KOPT-K1 (cell line): Measurements from ENCODE around the gene C11orf86.
"Not testable (repeated sequence)": the region's sequence is repeated elsewhere in the genome, so short reads cannot be mapped to it uniquely, and the experiment has no call there.

ENCODE experiments used
- H3K27ac ChIP-seq: fragments of 200-600 bp; sonication (generic); 2 replicates; pipeline ENCODE4 v1.5.1; 2016; ENCODE audit warnings: antibody characterized with exemption, mild to moderate bottlenecking, low read depth, low read length; ENCODE audit not compliant: poor library complexity, severe bottlenecking
- H3K36me3 ChIP-seq: fragments of 200-600 bp; sonication (generic); 2 replicates; pipeline ENCODE4 v1.5.1; 2017; ENCODE audit warnings: antibody characterized with exemption, mild to moderate bottlenecking, low read length, moderate library complexity; ENCODE audit not compliant: insufficient read depth
- H3K9me3 ChIP-seq: fragments of 200-600 bp; sonication (generic); 2 replicates; pipeline ENCODE4 v1.5.1; 2017; ENCODE audit warnings: antibody characterized with exemption, low read length, mild to moderate bottlenecking; ENCODE audit not compliant: insufficient read depth, poor library complexity, severe bottlenecking

C11orf86 gene

DNA sequence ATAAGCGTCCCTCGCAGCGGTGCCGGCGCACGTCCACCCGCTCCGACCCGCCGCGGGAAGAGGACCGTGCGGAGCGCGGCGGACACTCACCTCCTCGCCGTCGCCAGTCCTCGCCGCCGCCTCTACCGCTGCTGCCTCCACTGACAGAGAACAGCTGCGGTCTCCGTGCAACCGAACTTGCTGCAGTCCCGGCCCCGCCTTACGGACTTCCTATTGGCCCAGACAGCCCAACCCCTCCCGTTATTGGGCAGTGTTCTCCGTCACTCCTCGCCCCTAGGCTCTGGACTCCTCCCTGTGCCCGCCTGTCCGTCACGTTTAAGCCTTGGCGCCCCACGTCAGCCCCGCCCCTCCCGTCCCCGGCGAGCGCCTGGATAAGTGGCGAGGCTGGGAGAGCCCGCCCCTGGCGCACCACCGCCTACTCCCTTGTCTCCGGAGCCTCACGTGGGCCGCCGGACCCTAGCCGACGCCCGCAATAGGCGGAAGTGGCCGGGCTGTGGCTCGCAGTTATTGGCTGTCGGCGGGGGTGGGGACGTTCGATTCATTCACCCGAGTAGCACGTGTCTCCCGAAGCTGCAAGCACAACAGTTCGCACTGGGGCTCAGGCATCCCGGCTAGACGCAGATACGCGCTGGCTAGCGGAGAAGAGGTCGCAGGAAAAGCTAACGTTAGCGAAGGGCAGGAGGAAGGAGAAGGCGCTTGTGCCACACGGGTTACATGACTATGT lies 16.7 kb upstream of the C11orf86 start, which contains the start of gene PC:
Gene PC, minus strand, starts transcription at position 152 of the 724 bp plus-strand sequence. CDS start 86,224 bp downstream, outside the sequence.
- Histone ChIP-seq H3K9me3 (no peaks in the 10 kb centered on the region), H3K27ac (peak within 1 kb of the TSS; percentile 54), H3K36me3 (no peaks in the 10 kb centered on the region)

DNA sequence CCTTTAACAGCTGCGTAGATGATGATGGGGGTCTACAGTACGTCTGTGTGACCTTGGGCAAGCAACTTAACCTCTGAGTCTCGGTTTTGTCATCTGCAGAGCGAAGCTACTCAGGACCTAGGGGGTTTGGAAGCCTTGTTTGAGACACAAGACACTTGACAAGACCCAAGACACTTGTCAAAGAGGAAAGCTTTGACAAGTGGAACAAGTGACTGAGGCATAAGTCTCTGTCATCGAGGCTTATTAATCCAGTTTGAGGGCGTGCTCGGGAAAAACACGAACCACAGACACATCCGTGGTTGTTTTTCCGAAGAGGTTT lies 16.2 kb upstream of the C11orf86 start:
- peak overlapping the region; percentile 54 for H3K27ac ChIP-seq
- no peaks in the 10 kb centered on the region for H3K9me3 ChIP-seq
- no peaks in the 10 kb centered on the region for H3K36me3 ChIP-seq

DNA sequence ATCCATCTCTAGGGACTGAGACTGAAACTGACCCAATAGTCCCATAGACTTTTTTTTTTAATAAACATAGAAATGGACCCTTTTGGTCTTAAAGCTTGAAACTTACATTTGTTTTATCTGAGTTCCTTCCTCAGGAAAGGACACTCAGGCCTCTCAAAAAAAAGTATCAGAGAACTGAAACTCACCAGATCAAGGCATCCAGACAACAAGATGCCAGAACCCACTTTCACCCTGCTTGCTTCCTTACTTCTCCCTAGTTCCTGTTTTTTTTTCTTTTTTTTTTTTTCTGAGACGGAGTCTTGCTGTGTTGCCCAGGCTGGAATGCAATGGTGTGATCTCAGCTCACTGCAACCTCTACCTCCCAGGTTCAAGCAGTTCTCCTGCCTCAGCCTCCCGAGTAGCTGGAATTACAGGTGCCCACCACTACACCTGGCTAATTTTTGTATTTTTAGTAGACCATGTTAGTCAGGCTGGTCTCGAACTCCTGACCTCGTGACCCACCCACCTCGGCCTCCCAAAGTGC lies 13.4 kb upstream of the C11orf86 start:
- not testable (repeated sequence) for H3K27ac ChIP-seq

DNA sequence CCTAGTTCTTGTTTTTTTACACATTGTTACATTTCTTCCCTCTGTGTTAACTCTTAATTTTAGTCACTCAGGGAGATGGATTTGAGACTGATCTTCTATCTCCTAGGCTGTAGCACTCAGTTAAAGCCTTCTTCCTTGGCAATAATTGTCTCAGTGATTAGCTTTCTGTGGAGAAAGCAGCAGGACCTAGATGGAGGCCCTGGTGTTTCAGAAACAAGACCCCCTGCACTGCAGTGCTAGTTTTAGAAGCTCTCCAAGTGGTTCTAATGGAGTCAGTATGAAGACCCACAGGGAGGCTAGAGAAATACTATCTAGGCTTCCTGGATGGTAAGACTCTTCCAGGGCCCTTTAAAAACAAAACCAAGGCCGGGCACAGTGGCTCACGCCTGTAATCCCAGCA lies 12.9 kb upstream of the C11orf86 start:
- Histone ChIP-seq H3K9me3 (no peaks in the 10 kb centered on the region), H3K36me3 (no peaks in the 10 kb centered on the region), H3K27ac (no peak overlapping the region)

More for the DNA sequence above, 13.4 kb upstream of the C11orf86 start:
- H3K36me3 ChIP-seq, H3K9me3 ChIP-seq: not testable (repeated sequence)

DNA sequence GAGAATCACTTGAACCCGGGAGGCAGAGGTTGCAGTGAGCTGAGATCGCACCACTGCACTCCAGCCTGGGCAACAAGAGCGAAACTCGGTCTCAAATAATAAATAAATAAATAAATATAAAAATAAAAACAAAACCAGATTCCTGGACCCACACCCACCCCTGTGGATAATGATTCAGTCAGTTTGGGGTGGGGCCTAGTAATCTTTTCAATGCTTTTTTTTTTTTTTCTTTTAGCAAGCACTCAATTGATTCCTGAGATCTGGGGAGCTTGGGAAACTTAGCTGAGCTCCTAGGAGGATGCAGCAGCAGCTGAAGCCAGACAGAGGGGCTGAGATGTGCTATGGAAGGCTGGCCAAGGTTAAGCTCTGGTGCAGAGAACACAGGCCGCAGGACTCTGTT lies 12.3 kb upstream of the C11orf86 start:
- Histone ChIP-seq H3K27ac (no peak overlapping the region), H3K9me3 (no peaks in the 10 kb centered on the region), H3K36me3 (no peaks in the 10 kb centered on the region)

DNA sequence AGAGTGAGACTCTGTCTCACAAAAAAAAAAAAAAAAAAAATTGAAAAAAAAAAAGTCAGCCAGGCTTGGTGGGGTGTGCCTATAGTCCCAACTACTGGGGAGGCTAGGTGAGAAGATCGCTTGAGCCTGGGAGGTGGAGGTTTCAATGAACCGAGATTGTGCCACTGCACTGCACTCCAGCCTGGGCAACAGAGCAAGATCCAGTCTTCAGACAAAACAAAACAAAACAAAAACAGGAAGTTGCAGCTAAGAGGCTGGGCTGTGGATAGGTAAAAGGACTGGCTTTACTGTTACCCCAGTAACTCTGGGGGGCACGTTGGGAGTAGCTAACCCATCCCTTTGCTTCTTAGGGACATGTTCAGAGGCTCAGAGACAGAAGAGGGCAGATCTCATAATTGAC lies 10.6 kb upstream of the C11orf86 start:
- no peaks in the 10 kb centered on the region for H3K36me3 ChIP-seq
- H3K27ac ChIP-seq = no peak overlapping the region
- no peaks in the 10 kb centered on the region for H3K9me3 ChIP-seq

DNA sequence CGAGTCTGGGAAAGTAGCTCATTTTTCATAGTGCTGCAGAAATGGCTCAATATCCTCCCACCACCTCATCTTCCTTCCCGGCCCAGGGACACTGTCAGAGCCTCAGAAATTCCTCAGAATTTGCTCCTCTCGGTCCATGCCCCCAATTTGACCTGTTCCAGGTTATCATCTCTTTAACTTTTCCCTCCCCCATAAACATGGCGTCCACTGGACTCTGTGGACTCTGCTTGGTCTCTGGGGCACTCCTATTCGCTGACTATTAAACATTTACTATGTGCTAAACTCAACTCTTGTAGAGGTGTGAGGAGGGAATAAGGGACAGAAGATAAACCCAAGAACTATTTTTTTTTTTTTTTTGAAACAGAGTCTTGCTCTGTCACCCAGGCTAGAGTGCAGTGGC lies 8.8 kb upstream of the C11orf86 start:
- Histone ChIP-seq H3K9me3 (no peaks in the 10 kb centered on the region), H3K27ac (no peak overlapping the region), H3K36me3 (no peaks in the 10 kb centered on the region)

DNA sequence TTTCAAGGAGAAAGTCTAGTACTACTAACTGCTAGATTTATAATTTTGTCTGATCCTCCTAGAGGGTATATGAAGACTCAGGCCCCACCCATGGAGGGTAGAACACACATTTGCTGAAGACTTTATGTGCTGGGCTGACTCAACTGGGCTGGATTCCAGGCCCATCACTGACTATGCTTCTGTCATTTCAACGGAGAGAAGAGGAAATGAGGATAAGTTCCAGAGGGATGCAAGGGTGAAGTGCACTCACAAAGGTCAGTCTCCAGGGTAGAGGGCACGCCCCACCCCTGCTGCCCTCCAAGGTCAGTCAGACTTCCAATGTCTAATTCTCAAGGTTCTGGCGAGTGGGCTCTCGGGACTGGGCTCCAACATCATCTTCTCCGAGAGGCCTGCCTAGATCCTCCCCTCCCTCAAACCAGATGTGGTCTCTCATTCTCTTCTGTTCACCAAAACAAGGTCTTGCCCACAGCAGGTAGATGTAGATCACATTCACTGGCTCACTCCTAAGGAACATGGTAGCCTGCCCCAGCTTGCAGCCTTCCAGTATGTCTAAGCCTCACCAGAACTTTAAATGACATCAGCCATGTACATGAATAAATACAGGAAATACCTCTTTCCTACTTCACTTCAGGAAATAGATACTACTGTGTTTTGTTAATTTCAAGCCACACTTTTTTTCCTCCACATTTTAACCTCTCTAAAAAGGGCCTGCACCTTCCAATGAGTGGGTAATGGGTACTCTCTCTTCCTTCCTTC lies 7.3 kb upstream of the C11orf86 start:
- H3K27ac ChIP-seq = no peak overlapping the region

DNA sequence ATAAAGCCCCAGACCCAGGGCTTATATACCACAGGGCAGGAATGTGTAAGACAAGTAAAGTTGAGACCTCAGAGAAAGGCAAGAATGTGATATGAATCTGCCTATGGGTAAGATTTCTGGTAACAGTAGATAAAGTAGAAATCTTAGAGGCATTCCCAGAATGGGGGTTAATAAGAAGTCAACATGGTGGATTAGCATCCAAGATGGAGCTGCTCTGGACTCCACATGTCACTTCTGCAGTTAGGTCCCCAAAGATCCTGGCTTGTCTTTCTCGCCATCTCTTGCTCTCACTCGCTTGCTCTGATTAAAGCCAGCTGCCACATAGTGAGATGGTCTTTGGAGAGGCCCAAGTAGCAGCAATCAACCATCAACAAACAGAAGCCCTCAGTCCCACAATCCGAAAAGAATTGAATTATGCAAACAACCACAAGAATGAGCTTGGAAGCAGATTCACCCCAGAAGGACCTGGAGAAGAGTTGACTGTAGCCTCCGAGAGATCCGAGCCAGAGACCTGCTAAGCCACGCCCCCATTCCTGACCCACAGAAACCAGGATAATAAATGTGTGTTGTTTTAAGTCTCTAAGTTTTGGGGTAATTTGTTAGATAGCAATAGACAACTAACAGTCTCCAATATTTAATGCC lies 5.4 kb upstream of the C11orf86 start:
- Histone ChIP-seq H3K9me3 (no peaks in the 10 kb centered on the region), H3K27ac (no peak overlapping the region), H3K36me3 (no peaks in the 10 kb centered on the region)

More for the DNA sequence above, 7.3 kb upstream of the C11orf86 start:
- no peaks in the 10 kb centered on the region for H3K36me3 ChIP-seq
- H3K9me3 ChIP-seq = no peaks in the 10 kb centered on the region

DNA sequence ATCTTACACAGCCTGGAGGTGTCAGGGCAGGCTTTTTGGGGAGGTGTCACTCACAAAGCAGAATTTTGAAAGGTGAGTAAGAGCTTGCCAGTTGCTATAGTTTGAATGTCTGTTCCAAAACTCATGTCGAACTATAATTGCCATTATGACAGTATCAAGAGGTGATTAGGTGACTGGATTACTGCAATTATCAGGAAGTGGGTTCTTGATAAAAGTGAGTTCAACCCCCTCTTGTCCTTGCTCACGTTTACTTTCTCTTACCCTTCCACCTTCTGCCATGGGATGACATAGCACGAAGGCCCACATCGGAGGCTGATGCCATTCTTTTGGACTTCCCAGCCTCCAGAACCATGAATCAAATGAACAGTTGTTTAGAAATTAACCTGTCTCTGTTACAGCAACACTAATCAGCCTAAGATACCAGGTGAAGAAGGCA lies 4.7 kb upstream of the C11orf86 start:
- no peaks in the 10 kb centered on the region for H3K9me3 ChIP-seq
- H3K27ac ChIP-seq = no peak overlapping the region
- no peaks in the 10 kb centered on the region for H3K36me3 ChIP-seq

DNA sequence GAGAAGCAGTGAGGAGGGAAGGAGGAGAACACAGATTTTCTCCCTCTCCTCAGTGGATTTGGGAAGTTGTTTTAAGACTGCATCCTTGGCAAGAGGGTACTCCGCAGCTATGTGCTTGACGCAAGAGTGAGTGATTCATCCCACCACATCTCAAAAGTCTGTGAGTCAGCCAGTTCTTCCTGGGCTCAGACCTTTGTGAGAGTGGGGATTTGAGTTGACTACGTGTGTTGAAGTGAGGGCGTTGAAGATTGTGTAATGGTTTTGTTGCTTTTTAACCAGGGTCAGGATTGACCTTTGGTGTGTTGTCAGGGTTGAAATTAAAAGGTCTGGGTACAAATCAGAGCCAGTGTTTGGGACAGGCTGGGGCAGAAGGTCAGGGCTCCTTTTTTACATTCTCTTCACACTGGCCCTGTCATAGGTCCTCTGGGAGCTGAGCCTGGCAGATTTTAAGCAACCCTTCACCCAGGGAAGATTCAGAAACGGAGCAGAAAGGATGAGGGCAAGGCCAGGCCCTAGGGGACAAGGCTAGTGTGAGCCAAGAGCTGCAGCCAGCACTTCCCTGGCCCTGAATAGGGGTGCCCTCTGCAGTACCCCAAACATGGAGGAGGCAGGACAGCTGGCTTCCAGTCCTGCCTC lies 4.2 kb upstream of the C11orf86 start:
- no peaks in the 10 kb centered on the region for H3K9me3 ChIP-seq
- no peaks in the 10 kb centered on the region for H3K36me3 ChIP-seq
- H3K27ac ChIP-seq = no peak overlapping the region

DNA sequence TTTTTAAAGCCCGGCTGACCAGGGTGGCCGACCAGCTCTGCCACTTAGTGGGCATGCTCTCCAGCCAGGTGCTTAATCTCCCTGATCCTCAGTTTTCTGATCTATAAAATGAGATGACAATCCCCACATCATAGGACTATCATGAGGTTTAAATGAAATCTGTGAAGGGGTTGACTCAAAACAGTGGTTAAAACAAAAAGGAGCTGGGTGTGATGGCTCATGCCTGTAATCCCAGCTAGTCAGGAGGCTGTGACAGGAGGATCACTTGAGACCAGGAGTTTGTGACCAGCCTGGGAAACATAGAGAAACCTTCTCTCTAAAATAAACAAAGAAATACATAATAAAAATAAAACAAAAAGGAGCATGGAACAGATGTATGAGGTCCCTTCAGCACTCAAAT lies 3.6 kb upstream of the C11orf86 start:
- H3K9me3 ChIP-seq = no peaks in the 10 kb centered on the region
- H3K27ac ChIP-seq = no peak overlapping the region
- H3K36me3 ChIP-seq = no peaks in the 10 kb centered on the region

DNA sequence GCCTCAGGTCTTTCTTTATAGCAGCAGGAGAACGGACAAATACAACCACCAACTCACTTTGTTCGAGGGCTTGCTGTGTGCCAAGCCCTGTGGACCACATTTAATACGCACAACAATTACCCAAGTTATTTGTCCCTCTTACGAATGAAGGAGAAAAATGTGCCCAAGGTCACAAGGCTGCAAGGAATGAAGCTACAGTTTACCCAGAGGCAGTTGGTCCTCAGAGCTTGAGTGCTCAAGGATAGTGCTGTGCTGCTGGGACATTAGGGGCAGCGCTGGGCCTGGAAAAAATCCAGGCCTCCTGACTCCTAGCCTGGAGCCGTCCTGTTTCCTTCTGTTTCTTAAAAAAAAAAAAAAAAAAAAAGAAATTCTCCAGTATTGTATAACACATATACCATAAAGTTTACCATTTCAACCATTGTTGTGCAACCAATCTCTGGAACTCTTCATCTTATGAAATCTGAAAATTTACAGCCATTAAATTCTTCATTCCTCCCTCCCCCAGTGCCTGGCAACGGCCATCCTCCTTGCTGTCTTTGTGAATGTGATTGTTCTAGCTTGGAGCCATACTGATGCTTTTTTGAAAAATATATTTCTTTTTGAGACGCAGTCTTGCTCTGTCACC lies 1.0 kb upstream of the C11orf86 start:
- no peak overlapping the region for H3K27ac ChIP-seq
- no peaks in the 10 kb centered on the region for H3K36me3 ChIP-seq
- H3K9me3 ChIP-seq = peaks cover 7% of the 10 kb centered on the region

DNA sequence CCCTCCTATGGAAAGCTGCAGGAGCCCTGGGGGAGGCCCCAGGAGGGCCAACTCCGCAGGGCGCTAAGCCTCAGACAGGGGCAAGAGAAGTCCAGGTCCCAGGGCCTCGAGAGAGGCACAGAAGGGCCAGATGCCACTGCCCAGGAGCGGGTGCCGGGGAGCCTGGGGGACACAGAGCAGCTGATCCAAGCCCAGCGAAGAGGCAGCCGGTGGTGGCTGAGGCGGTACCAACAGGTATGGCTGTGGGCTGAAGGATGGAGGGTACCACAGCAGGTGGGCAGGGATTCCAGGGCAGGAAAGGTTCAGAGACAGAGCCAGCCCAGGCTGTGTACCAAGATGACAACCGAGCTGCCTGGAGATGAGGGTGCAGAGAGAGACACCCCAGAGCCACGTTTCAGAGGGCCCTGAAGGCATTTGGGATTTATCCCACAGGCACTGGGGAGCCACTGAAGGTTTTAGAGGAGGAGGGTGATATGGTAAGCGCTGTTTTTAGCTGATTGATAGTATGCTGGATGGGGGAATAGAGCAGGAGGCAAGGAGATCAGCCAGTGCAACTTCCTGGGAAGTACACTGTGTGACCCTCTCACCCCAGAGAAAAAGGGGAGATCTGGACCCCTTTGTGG lies 412 bp downstream of the C11orf86 start:
- Histone ChIP-seq H3K9me3 (peaks cover 15% of the 10 kb centered on the region), H3K27ac (no peak overlapping the region), H3K36me3 (no peaks in the 10 kb centered on the region)
